OCI-LY3 (cell line): Measurements from ENCODE around the gene MAPK12.

ENCODE experiments used
- EZH2phosphoT487 ChIP-seq: fragments of 200-600 bp; shearing (Covaris generic); IDR thresholded peaks from 2 replicates; pipeline ENCODE4 v1.6.1; 2018; ENCODE audit warnings: antibody characterized with exemption, mixed run types, low read depth
- TF ChIP-seq, protein P1 (sequence below): fragments of 200-600, 300-600 bp; sonication (generic); IDR thresholded peaks from 2 replicates; pipeline ENCODE4 v1.5.1; 2014; ENCODE audit warnings: antibody characterized with exemption, low read length, low read depth

DNA sequence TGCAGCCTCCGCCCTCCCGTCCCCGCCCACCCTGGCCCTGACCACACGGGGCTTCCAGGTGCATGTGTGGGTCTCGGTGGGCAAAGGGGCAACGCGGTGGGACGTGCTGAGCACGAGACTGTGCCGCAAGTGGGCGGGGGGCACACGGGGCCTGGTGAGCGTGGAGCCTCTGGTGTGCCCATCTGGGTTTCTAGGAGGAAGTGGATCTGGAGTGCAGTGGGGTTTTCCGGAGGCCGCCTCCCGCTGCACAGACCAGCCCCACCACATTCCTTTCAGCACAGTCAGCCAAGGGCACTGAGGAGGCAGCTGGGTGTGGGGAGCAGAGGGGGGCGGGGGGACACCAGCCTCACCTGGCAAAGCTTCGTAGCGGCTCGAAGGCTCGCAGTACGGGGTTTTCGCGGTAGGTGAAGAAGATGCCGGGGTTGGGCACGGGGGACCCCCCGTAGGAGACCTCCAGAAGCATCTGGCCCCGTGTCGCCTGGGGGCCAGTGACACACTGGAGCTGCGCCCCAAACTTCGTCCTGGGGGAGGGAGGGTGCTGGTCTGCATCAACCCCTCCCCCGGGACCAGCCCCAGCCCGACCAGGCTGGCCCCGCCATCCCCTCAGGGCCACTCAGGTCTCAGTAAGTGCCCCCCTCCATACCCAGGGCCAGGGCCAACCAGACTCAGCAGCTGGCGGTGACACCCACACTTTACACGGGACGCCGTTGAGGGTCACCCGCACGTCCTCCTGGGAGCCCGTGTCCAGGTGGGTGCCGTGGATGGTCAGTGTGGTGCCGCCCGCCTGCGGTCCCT is 21.1 kb upstream of the MAPK12 start:
- TF ChIP-seq, protein P1, sequence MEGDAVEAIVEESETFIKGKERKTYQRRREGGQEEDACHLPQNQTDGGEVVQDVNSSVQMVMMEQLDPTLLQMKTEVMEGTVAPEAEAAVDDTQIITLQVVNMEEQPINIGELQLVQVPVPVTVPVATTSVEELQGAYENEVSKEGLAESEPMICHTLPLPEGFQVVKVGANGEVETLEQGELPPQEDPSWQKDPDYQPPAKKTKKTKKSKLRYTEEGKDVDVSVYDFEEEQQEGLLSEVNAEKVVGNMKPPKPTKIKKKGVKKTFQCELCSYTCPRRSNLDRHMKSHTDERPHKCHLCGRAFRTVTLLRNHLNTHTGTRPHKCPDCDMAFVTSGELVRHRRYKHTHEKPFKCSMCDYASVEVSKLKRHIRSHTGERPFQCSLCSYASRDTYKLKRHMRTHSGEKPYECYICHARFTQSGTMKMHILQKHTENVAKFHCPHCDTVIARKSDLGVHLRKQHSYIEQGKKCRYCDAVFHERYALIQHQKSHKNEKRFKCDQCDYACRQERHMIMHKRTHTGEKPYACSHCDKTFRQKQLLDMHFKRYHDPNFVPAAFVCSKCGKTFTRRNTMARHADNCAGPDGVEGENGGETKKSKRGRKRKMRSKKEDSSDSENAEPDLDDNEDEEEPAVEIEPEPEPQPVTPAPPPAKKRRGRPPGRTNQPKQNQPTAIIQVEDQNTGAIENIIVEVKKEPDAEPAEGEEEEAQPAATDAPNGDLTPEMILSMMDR: no peak
- no peak for TF ChIP-seq EZH2phosphoT487
